Activated naive CD8-positive, alpha-beta T cell treated with anti-CD3 and anti-CD28 coated beads, Interleukin-2, amount 10 ng/mL, durations not matched to agents 7 days and 5 days (primary cell): ENCODE measurements around the gene GP5. TPM values are rescaled to one million over a fixed set of nuclear protein-coding genes. Genes with fewer than 3 reads are reported as not detected.

Experiments used
- ATAC-seq: fragments of 150-1000 bp; cut with Tn5 transposase; one replicate; pipeline ENCODE4 v1.10.0; 2021; ENCODE audit warnings: low read depth, moderate library complexity
- POLR2A ChIA-PET: fragments of 350-600 bp; sonication (Branson Sonifier 250); formaldehyde crosslinking; loops from one replicate; lab custom pipeline; 2021; ENCODE audit warnings: antibody characterized with exemption; lab: Charles Lee
- DNase-seq: peaks from one replicate; pipeline ENCODE4 v3.0.0; 2021
- H3K27ac Mint-ChIP-seq: one replicate; pipeline ENCODE4 v1.8.0; 2022; ENCODE audit warnings: mild to moderate bottlenecking, mixed read lengths
- H3K27me3 Mint-ChIP-seq: one replicate; pipeline ENCODE4 v1.8.0; 2022; ENCODE audit warnings: mild to moderate bottlenecking, moderate library complexity, mixed read lengths
- H3K36me3 Mint-ChIP-seq: one replicate; pipeline ENCODE4 v1.8.0; 2021; ENCODE audit warnings: mild to moderate bottlenecking, mixed read lengths
- H3K4me1 Mint-ChIP-seq: one replicate; pipeline ENCODE4 v1.8.0; 2021; ENCODE audit warnings: mixed read lengths
- H3K4me3 Mint-ChIP-seq: one replicate; pipeline ENCODE4 v1.8.0; 2022; ENCODE audit warnings: mild to moderate bottlenecking, moderate library complexity, mixed read lengths
- H3K9me3 Mint-ChIP-seq: one replicate; pipeline ENCODE4 v1.8.0; 2021; ENCODE audit warnings: mixed read lengths
- total RNA-seq, 2 experiments: library from RNA; stranded (reverse); gene quantifications; one replicate each; pipeline ENCODE4 v1.2.3, GENCODE V29; 2021

The GP5 gene
- total RNA-seq, 2 experiments from 2014 or later: 2.2 to 2.3 TPM

DNA sequence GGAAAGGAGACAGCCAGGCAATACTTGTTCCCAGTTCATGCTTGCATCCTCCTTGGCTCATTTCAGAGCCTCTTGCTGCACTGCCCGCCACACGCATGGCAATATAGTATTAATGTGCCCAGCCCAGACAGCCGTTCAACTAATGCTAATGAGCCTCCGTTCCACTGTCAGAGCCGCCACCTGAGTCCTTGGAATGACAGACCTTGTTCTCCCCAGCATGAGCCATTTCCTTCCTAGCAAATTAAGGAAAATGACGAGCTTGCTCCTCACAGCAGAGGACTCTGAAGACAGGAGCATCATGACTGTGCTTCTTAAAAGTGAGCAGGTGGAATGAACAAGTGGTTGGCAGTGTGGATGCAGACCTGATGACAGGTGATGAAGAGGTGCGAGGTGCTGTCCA is 18.7 kb downstream of the GP5 start:
- Mint-ChIP-seq H3K4me1 (peaks cover 2% of the 10 kb centered on the region), H3K27ac (no peak overlapping the region), H3K9me3 (no peaks in the 10 kb centered on the region), H3K4me3 (no peak overlapping the region), H3K27me3 (peaks cover 8% of the 10 kb centered on the region), H3K36me3 (no peaks in the 10 kb centered on the region)
- no peak for ATAC-seq
- POLR2A ChIA-PET: no interaction called here
- DNase-seq: no peak

- POLR2A ChIA-PET: no interaction called here
- Mint-ChIP-seq H3K9me3 (no peaks in the 10 kb centered on the region), H3K27me3 (peaks cover 10% of the 10 kb centered on the region), H3K4me3 (no peak overlapping the region), H3K27ac (no peak overlapping the region), H3K36me3 (no peaks in the 10 kb centered on the region), H3K4me1 (peaks cover 2% of the 10 kb centered on the region)
- ATAC-seq: no peak
- no peak for DNase-seq
These were observed 19.4 kb downstream of the GP5 start for GRCh38 chr3:194379651-194380050.

- H3K4me1 Mint-ChIP-seq: peaks cover 2% of the 10 kb centered on the region
- POLR2A ChIA-PET: no interaction called here
- H3K27ac Mint-ChIP-seq: no peak overlapping the region
- H3K27me3 Mint-ChIP-seq: peaks cover 10% of the 10 kb centered on the region
- no peak overlapping the region for H3K4me3 Mint-ChIP-seq
- no peaks in the 10 kb centered on the region for H3K9me3 Mint-ChIP-seq
- ATAC-seq: no peak
- no peaks in the 10 kb centered on the region for H3K36me3 Mint-ChIP-seq
- no peak for DNase-seq
These were observed 19.8 kb downstream of the GP5 start for GRCh38 chr3:194379231-194379630.

DNA sequence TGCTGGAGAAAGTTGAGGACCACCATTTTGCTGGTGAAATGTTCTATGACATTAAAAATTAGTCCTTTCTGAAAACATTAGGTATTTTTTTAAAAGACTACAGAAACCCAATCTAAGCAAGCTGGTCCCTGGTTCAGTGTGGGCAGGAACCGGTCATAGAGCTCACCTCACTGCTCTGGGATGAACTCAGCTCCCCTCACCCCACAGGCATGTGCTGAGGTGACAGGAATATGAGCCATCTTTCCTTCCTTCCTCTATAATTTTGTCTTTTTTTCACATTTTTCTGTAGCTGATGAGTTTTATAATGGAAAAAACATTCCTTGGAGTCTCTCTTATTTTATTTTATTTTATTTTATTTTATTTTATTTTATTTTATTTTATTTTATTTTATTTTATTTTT is 21.4 kb downstream of the GP5 start:
- no peak for DNase-seq
- POLR2A ChIA-PET: no interaction called here
- Mint-ChIP-seq H3K36me3 (no peaks in the 10 kb centered on the region), H3K4me3 (no peak overlapping the region), H3K9me3 (no peaks in the 10 kb centered on the region), H3K27ac (no peak overlapping the region), H3K4me1 (peaks cover 2% of the 10 kb centered on the region), H3K27me3 (peaks cover 10% of the 10 kb centered on the region)
- ATAC-seq: no peak

DNA sequence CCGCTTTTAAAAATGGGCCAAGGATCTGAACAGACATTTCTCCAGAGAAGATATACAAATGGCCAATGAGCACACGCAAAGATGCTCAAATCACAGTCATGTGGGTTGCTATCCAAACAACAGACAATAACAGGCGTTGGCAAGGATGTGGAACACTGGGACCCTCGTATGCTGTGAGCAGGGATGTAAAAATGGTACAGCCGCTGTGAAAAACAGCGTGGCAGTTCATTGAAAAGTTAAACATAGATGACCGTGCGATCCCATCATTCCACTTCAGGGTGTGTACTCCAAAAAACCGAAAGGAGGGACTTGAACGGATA is 22.9 kb downstream of the GP5 start:
- no peak for DNase-seq
- H3K27ac Mint-ChIP-seq: no peak overlapping the region
- no peaks in the 10 kb centered on the region for H3K9me3 Mint-ChIP-seq
- ATAC-seq: no peak
- peaks cover 12% of the 10 kb centered on the region for H3K27me3 Mint-ChIP-seq
- no peak overlapping the region for H3K4me3 Mint-ChIP-seq
- no peaks in the 10 kb centered on the region for H3K4me1 Mint-ChIP-seq
- POLR2A ChIA-PET: no interaction called here
- H3K36me3 Mint-ChIP-seq: no peaks in the 10 kb centered on the region

DNA sequence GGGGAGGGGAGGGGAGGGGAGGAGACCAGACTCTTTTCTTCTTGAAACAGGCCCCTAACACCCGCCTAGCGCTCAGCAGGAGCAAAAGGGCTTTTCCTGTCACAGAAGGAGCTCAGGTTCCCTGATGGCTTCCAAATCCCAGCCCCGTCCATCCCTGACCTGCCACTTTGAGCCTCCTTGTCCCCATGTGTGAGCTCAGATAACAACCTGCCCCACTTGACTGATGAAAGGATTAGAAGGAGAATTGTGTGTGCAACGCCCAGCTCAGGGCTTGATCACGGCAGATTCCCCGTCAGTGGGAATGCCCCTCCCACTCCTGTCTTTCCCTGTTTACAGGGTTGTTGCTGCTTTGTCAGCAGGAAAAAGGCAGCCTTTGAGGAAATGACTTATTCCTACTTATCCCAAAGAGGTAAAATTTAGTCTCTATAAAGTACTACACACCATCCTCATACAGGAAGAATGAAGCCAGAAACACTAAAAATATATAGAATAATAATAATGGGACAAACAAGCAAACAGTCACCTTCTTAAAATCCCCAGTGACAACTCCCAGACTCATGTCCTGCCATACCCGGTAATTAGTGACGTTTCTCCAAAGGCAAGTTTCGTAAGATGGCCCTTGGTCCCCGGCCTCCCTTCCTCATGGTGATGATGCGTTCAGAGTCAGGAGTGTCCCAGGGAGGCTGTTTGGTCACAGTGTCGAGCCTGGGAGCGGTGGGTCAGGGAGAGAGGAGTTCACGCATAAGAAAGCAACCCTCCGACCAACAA is 23.4 kb downstream of the GP5 start:
- no peak for ATAC-seq
- Mint-ChIP-seq H3K9me3 (no peaks in the 10 kb centered on the region), H3K4me3 (no peak overlapping the region), H3K27me3 (peaks cover 17% of the 10 kb centered on the region), H3K27ac (no peak overlapping the region), H3K4me1 (no peaks in the 10 kb centered on the region), H3K36me3 (no peaks in the 10 kb centered on the region)
- POLR2A ChIA-PET: no interaction called here
- DNase-seq: no peak

GRCh38 chr3:194374935-194375334 is 24.1 kb downstream of the GP5 start:
- H3K9me3 Mint-ChIP-seq: no peaks in the 10 kb centered on the region
- no peaks in the 10 kb centered on the region for H3K4me1 Mint-ChIP-seq
- no peak overlapping the region for H3K27ac Mint-ChIP-seq
- peaks cover 24% of the 10 kb centered on the region for H3K27me3 Mint-ChIP-seq
- H3K36me3 Mint-ChIP-seq: no peaks in the 10 kb centered on the region
- no peak for DNase-seq
- no peak for ATAC-seq
- no peak overlapping the region for H3K4me3 Mint-ChIP-seq
- POLR2A ChIA-PET: no interaction called here

GRCh38 chr3:194373899-194374298 is 25.2 kb downstream of the GP5 start:
- Mint-ChIP-seq H3K27me3 (peaks cover 35% of the 10 kb centered on the region), H3K36me3 (no peaks in the 10 kb centered on the region), H3K4me3 (no peak overlapping the region), H3K27ac (no peak overlapping the region), H3K9me3 (no peaks in the 10 kb centered on the region), H3K4me1 (no peaks in the 10 kb centered on the region)
- POLR2A ChIA-PET: no interaction called here
- no peak for ATAC-seq
- DNase-seq: no peak

- POLR2A ChIA-PET: no interaction called here
- ATAC-seq: no peak
- H3K4me3 Mint-ChIP-seq: no peak overlapping the region
- peaks cover 44% of the 10 kb centered on the region for H3K27me3 Mint-ChIP-seq
- H3K27ac Mint-ChIP-seq: no peak overlapping the region
- no peaks in the 10 kb centered on the region for H3K9me3 Mint-ChIP-seq
- H3K36me3 Mint-ChIP-seq: no peaks in the 10 kb centered on the region
- DNase-seq: no peak
- H3K4me1 Mint-ChIP-seq: no peaks in the 10 kb centered on the region
These were observed 26.0 kb downstream of the GP5 start for GRCh38 chr3:194373028-194373427.

DNA sequence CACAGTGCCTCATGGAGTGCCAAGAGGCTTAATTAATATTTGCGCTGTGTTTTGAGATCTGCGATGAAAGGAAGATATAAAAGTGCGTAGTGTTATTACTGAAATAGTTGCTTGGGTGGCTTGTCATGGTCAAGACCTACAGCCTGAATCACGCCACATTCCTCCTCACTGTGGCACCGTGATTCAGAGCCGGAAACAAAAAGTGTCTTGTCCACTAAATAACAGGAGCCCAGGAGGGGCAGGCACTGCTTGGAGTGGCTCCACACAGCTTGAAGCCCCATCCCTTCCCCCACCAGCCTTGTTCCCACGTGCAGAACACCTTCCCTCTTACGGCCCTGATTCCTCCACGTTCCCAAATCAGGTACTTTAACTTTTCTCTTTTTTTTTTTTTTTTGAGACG is 28.3 kb downstream of the GP5 start:
- no peaks in the 10 kb centered on the region for H3K36me3 Mint-ChIP-seq
- no peaks in the 10 kb centered on the region for H3K9me3 Mint-ChIP-seq
- no peak overlapping the region for H3K4me3 Mint-ChIP-seq
- DNase-seq: no peak
- no peaks in the 10 kb centered on the region for H3K4me1 Mint-ChIP-seq
- ATAC-seq: no peak
- POLR2A ChIA-PET: no interaction called here
- no peak overlapping the region for H3K27ac Mint-ChIP-seq
- H3K27me3 Mint-ChIP-seq: peaks cover 39% of the 10 kb centered on the region

DNA sequence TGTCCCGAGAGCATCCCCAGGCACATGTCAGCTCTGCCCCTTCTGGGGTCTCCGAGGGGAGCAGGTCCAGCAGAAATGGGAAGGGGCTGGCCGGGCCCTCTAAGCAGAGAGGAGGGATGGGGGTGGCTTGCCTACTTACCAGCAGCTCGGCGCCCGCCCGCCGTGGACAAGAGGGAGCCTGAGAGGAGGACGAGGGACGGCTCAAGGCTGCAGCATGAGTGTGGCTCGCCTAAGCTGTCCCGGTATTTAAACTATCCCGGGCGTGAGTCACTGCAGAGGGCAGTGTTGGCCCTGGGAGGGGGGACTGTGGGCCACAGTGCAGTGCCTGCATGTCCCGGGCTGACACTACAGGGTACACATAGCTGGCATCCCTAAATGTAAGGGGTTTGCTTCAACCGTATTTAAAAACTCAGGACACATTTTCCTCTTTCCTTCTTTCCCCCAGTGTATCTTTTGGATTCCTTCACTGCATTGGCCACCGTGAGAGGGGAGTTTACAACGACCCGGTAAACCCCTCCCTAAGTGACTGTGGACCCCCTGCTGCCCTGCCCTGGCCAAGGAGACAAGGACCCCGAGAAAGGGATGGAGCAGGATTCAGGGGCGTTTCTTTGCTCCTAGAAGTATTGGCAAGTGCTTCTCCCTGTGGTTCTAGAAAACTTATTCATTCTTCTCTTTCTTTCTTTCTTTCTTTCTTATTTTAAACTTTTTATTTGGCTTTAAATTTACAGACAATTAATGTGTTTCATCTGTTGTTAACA is 29.4 kb downstream of the GP5 start, which contains the start of gene LRRC15:
Gene LRRC15 (minus strand): TSS at position 222 of the 758 bp plus-strand sequence. CDS start 8,700 bp downstream, outside the sequence.
- Mint-ChIP-seq H3K36me3 (no peaks in the 10 kb centered on the region), H3K4me1 (no peaks in the 10 kb centered on the region), H3K4me3 (no peak within 1 kb of the TSS), H3K27ac (no peak within 1 kb of the TSS), H3K27me3 (peaks cover 37% of the 10 kb centered on the region), H3K9me3 (no peaks in the 10 kb centered on the region)
- DNase-seq: no peak
- no peak for ATAC-seq
- POLR2A ChIA-PET: no interaction called here

DNA sequence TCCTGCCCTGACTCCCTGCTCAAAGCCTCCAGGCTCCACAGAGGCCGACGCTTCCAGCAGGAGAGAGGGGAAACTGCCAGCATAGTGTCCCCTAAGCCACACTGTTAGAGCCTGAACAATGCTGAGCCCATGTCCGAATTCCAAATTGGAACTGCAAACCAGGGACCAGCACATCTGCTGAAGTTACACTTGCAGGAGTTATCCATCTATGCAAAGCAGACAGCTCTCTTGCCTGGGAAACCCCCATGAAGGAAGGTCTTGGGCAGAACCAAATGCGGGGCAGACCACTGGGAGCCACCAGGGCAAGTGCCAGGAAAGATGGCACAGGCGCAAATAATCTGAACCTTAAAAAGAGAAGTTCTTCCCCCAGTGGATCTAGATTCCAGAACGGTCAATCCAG is 30.1 kb downstream of the GP5 start:
- peaks cover 41% of the 10 kb centered on the region for H3K27me3 Mint-ChIP-seq
- H3K36me3 Mint-ChIP-seq: no peaks in the 10 kb centered on the region
- no peaks in the 10 kb centered on the region for H3K4me1 Mint-ChIP-seq
- ATAC-seq: no peak
- POLR2A ChIA-PET: no interaction called here
- H3K9me3 Mint-ChIP-seq: no peaks in the 10 kb centered on the region
- H3K4me3 Mint-ChIP-seq: no peak overlapping the region
- H3K27ac Mint-ChIP-seq: no peak overlapping the region
- no peak for DNase-seq

DNA sequence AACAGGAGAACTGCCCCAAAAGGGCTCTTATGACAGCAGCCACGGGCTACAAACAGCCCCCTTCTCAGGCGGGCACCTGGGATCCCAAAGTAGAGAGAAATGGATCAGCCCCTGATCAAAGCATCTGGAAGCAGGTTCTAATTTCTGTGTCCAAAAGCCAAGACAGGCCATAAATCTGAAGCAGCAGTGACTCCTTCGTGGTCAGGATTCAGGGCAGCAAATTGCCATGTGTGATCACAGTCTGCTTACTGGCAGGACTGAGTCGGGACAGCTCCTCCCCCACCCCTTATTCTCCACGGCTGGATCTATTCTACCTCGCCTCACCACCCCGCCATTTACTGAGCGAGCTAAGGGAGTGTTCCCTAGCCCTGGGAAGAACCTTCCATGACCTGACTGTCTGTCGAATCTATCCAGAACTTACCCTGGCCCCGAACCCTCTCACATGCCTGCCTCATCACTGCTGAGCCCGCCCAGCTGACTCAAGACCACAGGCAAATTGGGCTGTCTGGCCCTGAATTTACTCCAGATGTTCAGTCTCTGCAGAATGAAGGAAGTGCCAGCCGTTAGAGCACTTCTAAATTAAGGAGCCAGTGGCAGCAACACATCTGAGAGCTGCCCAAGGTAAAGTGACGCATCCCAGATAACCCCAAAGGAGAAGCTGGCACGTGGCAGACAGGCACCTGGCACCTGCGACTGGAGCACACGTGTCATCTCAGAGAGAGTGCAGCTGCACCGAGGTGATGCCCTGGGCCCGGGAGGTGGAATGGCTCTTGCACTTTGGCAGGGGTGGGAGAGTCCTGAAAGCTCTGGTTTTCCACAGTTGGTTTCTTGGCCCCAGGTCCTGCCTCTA is 30.8 kb downstream of the GP5 start:
- DNase-seq (no peak), ATAC-seq (no peak)
- H3K9me3 Mint-ChIP-seq: no peaks in the 10 kb centered on the region
- H3K4me1 Mint-ChIP-seq: no peaks in the 10 kb centered on the region
- H3K4me3 Mint-ChIP-seq: no peak overlapping the region
- POLR2A ChIA-PET: no interaction called here
- peaks cover 45% of the 10 kb centered on the region for H3K27me3 Mint-ChIP-seq
- no peak overlapping the region for H3K27ac Mint-ChIP-seq
- no peaks in the 10 kb centered on the region for H3K36me3 Mint-ChIP-seq
